SK-N-SH treated with all-trans-retinoic acid at 6 μM for 48 hours (cell line): ENCODE results near the gene CHAF1A.

Experiments used
- ARNTL ChIP-seq: fragments of 450-650 bp; formaldehyde crosslinking; IDR thresholded peaks from 2 replicates; pipeline ENCODE4 v1.5.0; 2020; ENCODE audit warnings: low read depth, mild to moderate bottlenecking, moderate library complexity, borderline replicate concordance
- BACH2 ChIP-seq: fragments of 250-450 bp; sonication (Bioruptor Pico); IDR thresholded peaks from 2 replicates; pipeline ENCODE4 v1.9.0; 2021; ENCODE audit warnings: mild to moderate bottlenecking, borderline replicate concordance
- RARB ChIP-seq: fragments of 250-450 bp; sonication (Bioruptor Pico); IDR thresholded peaks from 2 replicates; pipeline ENCODE4 v1.8.0; 2021; ENCODE audit warnings: mild to moderate bottlenecking, moderate library complexity
- ZNF565 ChIP-seq: fragments of 450-650 bp; formaldehyde crosslinking; conservative IDR thresholded peaks from 2 replicates; pipeline ENCODE4 v1.5.0; 2020; ENCODE audit warnings: low read depth, mild to moderate bottlenecking, moderate library complexity
- TF ChIP-seq, protein P1 (sequence below): fragments of 250-450 bp; sonication (Bioruptor Pico); IDR thresholded peaks from 2 replicates; pipeline ENCODE4 v1.8.0; 2021; ENCODE audit warnings: low read depth, mild to moderate bottlenecking, moderate library complexity, borderline replicate concordance

DNA sequence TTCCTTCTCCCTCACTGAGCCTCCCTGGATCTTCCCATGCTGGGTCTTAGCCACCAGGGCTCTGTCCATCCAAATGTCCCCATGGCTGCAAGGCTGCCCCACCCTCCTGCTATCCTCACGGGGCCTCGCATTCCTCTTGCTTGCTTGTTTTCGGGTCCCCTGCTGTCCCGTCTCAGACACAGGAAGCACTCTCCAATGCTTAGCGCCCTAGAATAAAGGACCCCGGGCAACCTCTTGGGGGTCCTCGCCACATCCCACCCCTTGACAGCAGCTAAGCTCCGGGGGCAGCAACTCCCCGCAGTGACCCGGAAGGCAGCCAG is 25.8 kb upstream of the CHAF1A start:
- TF ChIP-seq ZNF565 (CRISPR knock-in tag) (no peak), BACH2 (no peak), RARB (no peak), ARNTL (CRISPR knock-in tag) (no peak)
- TF ChIP-seq, protein P1, sequence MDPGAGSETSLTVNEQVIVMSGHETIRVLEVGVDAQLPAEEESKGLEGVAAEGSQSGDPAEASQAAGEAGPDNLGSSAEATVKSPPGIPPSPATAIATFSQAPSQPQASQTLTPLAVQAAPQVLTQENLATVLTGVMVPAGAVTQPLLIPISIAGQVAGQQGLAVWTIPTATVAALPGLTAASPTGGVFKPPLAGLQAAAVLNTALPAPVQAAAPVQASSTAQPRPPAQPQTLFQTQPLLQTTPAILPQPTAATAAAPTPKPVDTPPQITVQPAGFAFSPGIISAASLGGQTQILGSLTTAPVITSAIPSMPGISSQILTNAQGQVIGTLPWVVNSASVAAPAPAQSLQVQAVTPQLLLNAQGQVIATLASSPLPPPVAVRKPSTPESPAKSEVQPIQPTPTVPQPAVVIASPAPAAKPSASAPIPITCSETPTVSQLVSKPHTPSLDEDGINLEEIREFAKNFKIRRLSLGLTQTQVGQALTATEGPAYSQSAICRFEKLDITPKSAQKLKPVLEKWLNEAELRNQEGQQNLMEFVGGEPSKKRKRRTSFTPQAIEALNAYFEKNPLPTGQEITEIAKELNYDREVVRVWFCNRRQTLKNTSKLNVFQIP (CRISPR knock-in tag): no peak
